GM12874 (cell line): Measurements from ENCODE around the gene TDRD3.
A peak's percentile ranks its signal among the peaks of the same experiment; 100 is the strongest.

Experiments
- TF ChIP-seq, protein P1 (sequence below): IDR thresholded peaks from 2 replicates; pipeline ENCODE4 v1.5.1; 2011; ENCODE audit warnings: low read depth, mild to moderate bottlenecking, control low read depth, low read length, moderate library complexity; ENCODE audit not compliant: insufficient read depth

Gene TDRD3

DNA sequence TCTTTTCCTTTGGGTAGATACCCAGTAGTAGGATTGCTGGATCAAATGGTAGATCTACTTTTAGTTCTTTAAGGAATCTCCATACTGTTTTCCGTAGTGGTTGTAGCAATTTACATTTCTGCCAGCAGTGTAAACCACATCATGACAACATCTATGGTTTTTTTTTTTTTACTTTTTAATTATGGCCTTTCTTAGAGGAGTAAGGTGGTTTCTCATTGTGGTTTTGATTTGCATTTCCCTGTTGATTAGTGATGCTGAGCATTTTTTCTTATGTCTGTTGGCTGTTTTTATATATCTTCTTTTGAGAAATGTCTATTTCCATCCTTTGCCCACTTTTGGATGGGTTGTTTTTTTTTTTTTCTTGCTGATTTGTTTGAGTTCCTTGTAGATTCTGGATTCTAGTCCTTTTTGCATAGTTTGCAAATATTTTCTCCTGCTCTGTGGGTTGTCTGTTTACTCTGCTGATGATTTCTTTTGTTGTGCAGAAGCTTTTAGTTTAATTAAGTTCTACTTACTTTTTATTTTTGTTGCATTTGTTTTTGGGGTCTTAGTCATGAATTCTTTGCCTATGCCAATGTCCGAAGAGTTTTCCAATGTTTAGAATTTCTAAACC lies 38.8 kb downstream of the TDRD3 start:
- TF ChIP-seq, protein P1, sequence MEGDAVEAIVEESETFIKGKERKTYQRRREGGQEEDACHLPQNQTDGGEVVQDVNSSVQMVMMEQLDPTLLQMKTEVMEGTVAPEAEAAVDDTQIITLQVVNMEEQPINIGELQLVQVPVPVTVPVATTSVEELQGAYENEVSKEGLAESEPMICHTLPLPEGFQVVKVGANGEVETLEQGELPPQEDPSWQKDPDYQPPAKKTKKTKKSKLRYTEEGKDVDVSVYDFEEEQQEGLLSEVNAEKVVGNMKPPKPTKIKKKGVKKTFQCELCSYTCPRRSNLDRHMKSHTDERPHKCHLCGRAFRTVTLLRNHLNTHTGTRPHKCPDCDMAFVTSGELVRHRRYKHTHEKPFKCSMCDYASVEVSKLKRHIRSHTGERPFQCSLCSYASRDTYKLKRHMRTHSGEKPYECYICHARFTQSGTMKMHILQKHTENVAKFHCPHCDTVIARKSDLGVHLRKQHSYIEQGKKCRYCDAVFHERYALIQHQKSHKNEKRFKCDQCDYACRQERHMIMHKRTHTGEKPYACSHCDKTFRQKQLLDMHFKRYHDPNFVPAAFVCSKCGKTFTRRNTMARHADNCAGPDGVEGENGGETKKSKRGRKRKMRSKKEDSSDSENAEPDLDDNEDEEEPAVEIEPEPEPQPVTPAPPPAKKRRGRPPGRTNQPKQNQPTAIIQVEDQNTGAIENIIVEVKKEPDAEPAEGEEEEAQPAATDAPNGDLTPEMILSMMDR, result no peak

DNA sequence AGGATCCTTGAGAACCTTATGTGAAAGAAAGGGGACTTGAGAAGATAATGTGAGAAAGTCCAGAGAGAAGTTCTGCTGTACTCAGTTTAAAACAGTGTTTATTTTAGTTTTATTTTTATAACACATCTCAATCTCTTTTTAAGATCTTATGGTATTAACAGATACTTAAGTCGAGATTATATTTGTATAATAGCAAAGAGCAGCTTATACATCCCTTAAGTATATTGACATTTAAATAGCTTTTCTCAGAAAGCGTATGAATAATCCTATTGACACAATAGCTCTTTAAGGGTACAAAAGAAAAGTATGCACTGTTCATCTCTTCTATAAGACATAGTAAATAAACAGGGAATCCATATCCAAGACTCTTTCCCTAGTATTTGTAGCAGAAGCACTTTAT lies 42.2 kb downstream of the TDRD3 start:
- TF ChIP-seq, protein P1, result no peak

GRCh38 chr13:60441761-60442160 lies 44.7 kb downstream of the TDRD3 start:
- TF ChIP-seq, protein P1, result no peak

DNA sequence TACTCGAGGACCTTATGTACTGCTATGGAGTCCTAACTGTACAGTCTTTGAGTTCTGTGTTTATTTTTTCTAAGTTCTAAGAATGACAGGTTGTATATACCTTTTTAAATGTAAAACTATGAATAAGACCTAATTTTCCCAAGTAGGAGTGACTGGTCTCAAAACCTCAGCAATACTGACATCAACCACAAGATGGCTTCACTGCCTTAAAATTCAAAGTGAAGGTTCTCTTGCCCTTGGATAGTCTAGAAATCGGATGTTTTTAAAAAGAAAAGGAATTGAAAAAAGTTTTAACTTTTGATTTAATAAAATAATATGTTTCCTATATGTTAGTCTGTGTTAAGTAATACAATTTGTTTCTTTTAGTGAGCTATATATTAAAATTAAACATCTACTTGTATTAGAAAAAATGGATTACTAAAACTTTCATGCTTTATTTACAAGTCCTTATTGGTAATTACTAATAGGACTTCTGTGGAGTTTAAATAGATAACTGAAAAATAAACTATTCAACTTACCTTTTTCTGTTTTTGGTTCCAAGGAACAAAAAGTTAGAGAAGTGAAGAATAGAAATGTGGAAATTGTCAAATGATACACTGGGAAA lies 52.0 kb downstream of the TDRD3 start:
- TF ChIP-seq, protein P1, result peak; percentile 56; the same call in 1 of the 2 replicates

GRCh38 chr13:60453490-60453889 lies 56.5 kb downstream of the TDRD3 start:
- TF ChIP-seq, protein P1, result no peak

GRCh38 chr13:60454425-60454824 lies 57.4 kb downstream of the TDRD3 start:
- TF ChIP-seq, protein P1, result no peak

GRCh38 chr13:60463787-60464186 lies 66.8 kb downstream of the TDRD3 start:
- TF ChIP-seq, protein P1, result no peak
